ENCODE results near the gene PHF13. TPM values are rescaled to one million over a fixed set of nuclear protein-coding genes. Genes with fewer than 3 reads are reported as not detected.

PHF13 gene
- total RNA-seq, 1 experiment from 2014 or later, result 55.8 TPM

DNA sequence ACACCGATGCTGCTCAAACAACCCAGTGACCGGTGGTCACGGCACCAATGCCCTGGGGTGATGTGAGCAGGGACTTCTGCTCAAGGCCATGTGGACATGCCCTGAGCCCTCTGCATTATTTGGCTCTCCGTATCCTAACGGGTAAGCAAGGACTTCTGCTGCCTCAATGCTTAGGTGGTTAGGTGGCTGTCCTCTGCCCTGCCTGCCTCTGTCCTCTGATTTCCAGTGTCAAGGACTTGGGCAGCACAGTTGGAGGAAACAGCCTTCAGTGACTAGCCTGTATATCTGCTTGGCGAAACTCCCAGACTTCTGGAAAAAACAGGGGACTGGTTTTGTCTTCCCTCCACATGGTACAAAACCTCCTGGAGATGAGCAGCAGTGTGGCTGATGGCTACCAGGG lies 53.6 kb downstream of the PHF13 start:
- Histone ChIP-seq H3K23ac (ENCODE audit: insufficient read length, low read depth, low read length) (no peak overlapping the region), H3K56ac (ENCODE audit: insufficient read length, low read depth, low read length) (no peak overlapping the region), H3K4me1 (ENCODE audit: insufficient read depth, low read length) (no peaks in the 10 kb centered on the region), H4K20me1 (ENCODE audit: control insufficient read depth, insufficient read depth, insufficient read length) (no peaks in the 10 kb centered on the region), H3K79me1 (ENCODE audit: insufficient read depth, low read depth, low read length, poor library complexity, severe bottlenecking) (peaks cover 4% of the 10 kb centered on the region), H2BK20ac (ENCODE audit: low read depth, low read length, poor library complexity, severe bottlenecking) (no peak overlapping the region), H3T11ph (ENCODE audit: low read length) (no peak overlapping the region), H4K5ac (ENCODE audit: insufficient read length, low read depth, low read length) (no peak overlapping the region), H4K91ac (ENCODE audit: insufficient read length, low read depth, low read length) (no peak overlapping the region), H3K23me2 (ENCODE audit: insufficient read length, low read depth, low read length, poor library complexity, severe bottlenecking) (no peaks in the 10 kb centered on the region), H3K9me3 (ENCODE audit: control insufficient read depth, low read depth, low read length) (no peaks in the 10 kb centered on the region), H3K4ac (ENCODE audit: low read depth, low read length) (no peak overlapping the region), H3K4me2 (ENCODE audit: insufficient read depth, insufficient read length, low read length) (no peak overlapping the region), H2BK120ac (ENCODE audit: low read depth, low read length, poor library complexity, severe bottlenecking) (no peak overlapping the region), H3K14ac (ENCODE audit: insufficient read depth, low read length) (no peak overlapping the region), H3K18ac (ENCODE audit: insufficient read length, low read depth, low read length) (no peak overlapping the region), H3K79me2 (ENCODE audit: insufficient read depth, low read length) (no peaks in the 10 kb centered on the region; the same call in 1 of the 2 replicates), H2BK15ac (ENCODE audit: low read depth, low read length) (no peak overlapping the region), H2BK12ac (ENCODE audit: insufficient read length, low read depth, low read length) (no peak overlapping the region), H3K27me3 (ENCODE audit: insufficient read depth, low read length) (no peaks in the 10 kb centered on the region), H2BK5ac (ENCODE audit: insufficient read length, low read length) (no peak overlapping the region), H3K9ac (ENCODE audit: extremely low read depth, insufficient read length, low read length) (no peak overlapping the region), H2AFZ (ENCODE audit: low read length) (no peak overlapping the region), H3K27ac (ENCODE audit: insufficient read length, low read depth, low read length) (no peak overlapping the region), H4K8ac (replicated peaks; ENCODE audit: insufficient read length, low read depth, low read length) (no peak overlapping the region), H2AK5ac (ENCODE audit: insufficient read length, low read length) (no peak overlapping the region)
- Mint-ChIP-seq H3K27me3 (ENCODE audit: low read depth) (no peaks in the 10 kb centered on the region), H3K4me3 (no peak overlapping the region), H3K4me1 (no peaks in the 10 kb centered on the region), H3K27ac (no peak overlapping the region), H3K36me3 (ENCODE audit: insufficient read depth in 1 of 3, low read depth in 3 of 3) (peaks cover 59 to 78% (median 76%) of the 10 kb centered on the region in 3 experiments), H3K9me3 (no peaks in the 10 kb centered on the region)
- no peak for DNase-seq
- TF ChIP-seq, protein P1, sequence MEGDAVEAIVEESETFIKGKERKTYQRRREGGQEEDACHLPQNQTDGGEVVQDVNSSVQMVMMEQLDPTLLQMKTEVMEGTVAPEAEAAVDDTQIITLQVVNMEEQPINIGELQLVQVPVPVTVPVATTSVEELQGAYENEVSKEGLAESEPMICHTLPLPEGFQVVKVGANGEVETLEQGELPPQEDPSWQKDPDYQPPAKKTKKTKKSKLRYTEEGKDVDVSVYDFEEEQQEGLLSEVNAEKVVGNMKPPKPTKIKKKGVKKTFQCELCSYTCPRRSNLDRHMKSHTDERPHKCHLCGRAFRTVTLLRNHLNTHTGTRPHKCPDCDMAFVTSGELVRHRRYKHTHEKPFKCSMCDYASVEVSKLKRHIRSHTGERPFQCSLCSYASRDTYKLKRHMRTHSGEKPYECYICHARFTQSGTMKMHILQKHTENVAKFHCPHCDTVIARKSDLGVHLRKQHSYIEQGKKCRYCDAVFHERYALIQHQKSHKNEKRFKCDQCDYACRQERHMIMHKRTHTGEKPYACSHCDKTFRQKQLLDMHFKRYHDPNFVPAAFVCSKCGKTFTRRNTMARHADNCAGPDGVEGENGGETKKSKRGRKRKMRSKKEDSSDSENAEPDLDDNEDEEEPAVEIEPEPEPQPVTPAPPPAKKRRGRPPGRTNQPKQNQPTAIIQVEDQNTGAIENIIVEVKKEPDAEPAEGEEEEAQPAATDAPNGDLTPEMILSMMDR (conservative IDR thresholded peaks at IDR 0.05), result no peak
- WGBS (ENCODE audit: extremely low coverage, insufficient read length, low lambda C conversion rate), result no CpG with 5 or more reads among the region's 6 CpGs
